Stimulated activated CD8-positive, alpha-beta memory T cell treated with anti-CD3 and anti-CD28 coated beads, Interleukin-15, amount 100 ng/mL, for 1 hour (primary cell): Measurements from ENCODE around the gene TSHZ1.

Source experiments
- DNase-seq: peaks from one replicate; pipeline ENCODE4 v3.0.0-alpha.2; 2020; ENCODE audit warnings: low read depth

TSHZ1 gene

GRCh38 chr18:75207310-75208154 is 3.1 kb upstream of the TSHZ1 start:
- DNase-seq = no peak

- no peak for DNase-seq
Measured at GRCh38 chr18:75208155-75208835, 2.3 kb upstream of the TSHZ1 start.

GRCh38 chr18:75208836-75209128 is 1.8 kb upstream of the TSHZ1 start:
- DNase-seq = no peak

GRCh38 chr18:75209129-75209950 is 1.3 kb upstream of the TSHZ1 start, which contains the start of gene PTGR3:
Gene PTGR3, minus strand, starts transcription at chr18:75209139. Its CDS starts 81 bp downstream, at chr18:75209058.
- peak; percentile 44 for DNase-seq

- DNase-seq = no peak
Measured at GRCh38 chr18:75209951-75210258, 692 bp upstream of the TSHZ1 start.

- DNase-seq = no peak
Measured at GRCh38 chr18:75211002-75211621, 515 bp downstream of the TSHZ1 start.

- DNase-seq = no peak
Measured at GRCh38 chr18:75211626-75211952, 992 bp downstream of the TSHZ1 start.

GRCh38 chr18:75211953-75212750 is 1.6 kb downstream of the TSHZ1 start:
- DNase-seq = no peak

GRCh38 chr18:75212751-75213090 is 2.1 kb downstream of the TSHZ1 start:
- no peak for DNase-seq

- no peak for DNase-seq
Measured at GRCh38 chr18:75213611-75214331, 3.2 kb downstream of the TSHZ1 start.

- no peak for DNase-seq
Measured at GRCh38 chr18:75214332-75214690, 3.7 kb downstream of the TSHZ1 start.

- no peak for DNase-seq
Measured at GRCh38 chr18:75214766-75215510, 4.3 kb downstream of the TSHZ1 start.

- DNase-seq = no peak
Measured at GRCh38 chr18:75215663-75216062, 5.1 kb downstream of the TSHZ1 start.

GRCh38 chr18:75216212-75216910 is 5.8 kb downstream of the TSHZ1 start:
- DNase-seq = no peak

- no peak for DNase-seq
Measured at GRCh38 chr18:75216911-75217689, 6.5 kb downstream of the TSHZ1 start.

GRCh38 chr18:75218065-75218923 is 7.7 kb downstream of the TSHZ1 start:
- no peak for DNase-seq

GRCh38 chr18:75219745-75220375 is 9.3 kb downstream of the TSHZ1 start:
- no peak for DNase-seq
